B cell (primary cell): Measurements from ENCODE around the gene SSBP3. TPM values are rescaled to one million over a fixed set of nuclear protein-coding genes. Genes with fewer than 3 reads are reported as not detected.
A peak's percentile ranks its signal among the peaks of the same experiment; 100 is the strongest.

Source experiments
- ATAC-seq: fragments of 200-7000 bp; cut with Tn5 transposase; one replicate; pipeline ENCODE4 v1.10.0; 2021; ENCODE audit warnings: low read depth, mild to moderate bottlenecking, moderate number of reproducible peaks, moderate library complexity
- CTCF ChIA-PET: fragments of 350-600 bp; sonication (Branson Sonifier 250); formaldehyde crosslinking; loops from one replicate; lab custom pipeline; 2021; ENCODE audit warnings: antibody characterized with exemption, inconsistent platforms; lab: Charles Lee
- POLR2A ChIA-PET: fragments of 350-600 bp; sonication (Branson Sonifier 250); formaldehyde crosslinking; loops from one replicate; lab custom pipeline; 2021; ENCODE audit warnings: antibody characterized with exemption; lab: Charles Lee
- DNase-seq: peaks from one replicate; pipeline ENCODE4 v3.0.0; 2013
- H2AFZ ChIP-seq: 2 replicates; pipeline ENCODE4 v1.6.1; 2012; ENCODE audit warnings: mild to moderate bottlenecking, low read depth, low read length; ENCODE audit not compliant: insufficient read depth, poor library complexity, severe bottlenecking
- H3K27ac ChIP-seq, 2 donors: 1 replicate in 1 of 2; 2 replicates in 1 of 2; pipeline ENCODE4 v1.5.1; 2012 to 2013; ENCODE audit warnings: low read length in 2 of 2, mild to moderate bottlenecking in 2 of 2, moderate library complexity in 1 of 2
- H3K27me3 ChIP-seq, 4 experiments: fragments of 200-600 bp in 1 of 4; sonication (generic) in 1 of 4; replicated peaks in 1 of 4; 1 replicate in 2 of 4; 2 replicates in 2 of 4; pipeline versions ENCODE4 v1.6.1 to v1.7.0; 2013 to 2016; ENCODE audit warnings: low read length in 3 of 4, mild to moderate bottlenecking in 2 of 4, mixed read lengths in 1 of 4, moderate library complexity in 1 of 4; ENCODE audit not compliant: insufficient read depth in 4 of 4, control insufficient read depth in 3 of 4; ENCODE audit errors: control extremely low read depth in 1 of 4
- H3K36me3 ChIP-seq, 2 experiments: replicated peaks in 1 of 2; 1 replicate in 1 of 2; 2 replicates in 1 of 2; pipeline versions ENCODE4 v1.6.1 to v1.7.1; 2013; ENCODE audit warnings: low read length in 1 of 2; ENCODE audit not compliant: insufficient read depth in 2 of 2, control insufficient read depth in 1 of 2; ENCODE audit errors: control extremely low read depth in 1 of 2, extremely low read depth in 1 of 2
- H3K4me1 ChIP-seq, 2 donors: fragments of 200-600 bp in 1 of 2; sonication (generic) in 1 of 2; 1 replicate in 1 of 2; 2 replicates in 1 of 2; pipeline versions ENCODE4 v1.5.1 to v1.6.1; 2013 to 2017; ENCODE audit warnings: low read length in 2 of 2; ENCODE audit not compliant: control insufficient read depth in 2 of 2, insufficient read depth in 2 of 2
- H3K4me2 ChIP-seq: replicated peaks from 2 replicates; pipeline ENCODE3; 2012; ENCODE audit warnings: mild to moderate bottlenecking, low read depth, low read length; ENCODE audit not compliant: poor library complexity, severe bottlenecking
- H3K4me3 ChIP-seq, 5 experiments: fragments of 200-600 bp in 1 of 5; sonication (generic) in 1 of 5; 1 replicate in 3 of 5; 2 replicates in 2 of 5; pipeline versions ENCODE4 v1.5.1 to v1.7.0; 2011 to 2016; ENCODE audit warnings: low read length in 4 of 5, mild to moderate bottlenecking in 4 of 5, low read depth in 2 of 5, control low read depth in 1 of 5, moderate library complexity in 1 of 5; ENCODE audit not compliant: insufficient read depth in 1 of 5; ENCODE audit errors: control extremely low read depth in 1 of 5, extremely low read depth in 1 of 5
- H3K79me2 ChIP-seq: fragments of 200-600 bp; sonication (generic); one replicate; pipeline ENCODE4 v1.6.0; 2016; ENCODE audit warnings: low read length; ENCODE audit not compliant: control insufficient read depth, insufficient read depth
- H3K9ac ChIP-seq: fragments of 200-600 bp; sonication (generic); 2 replicates; pipeline ENCODE4 v1.6.1; 2017; ENCODE audit warnings: mild to moderate bottlenecking, low read length, moderate library complexity
- H3K9me3 ChIP-seq, 3 donors: one replicate each; pipeline versions ENCODE4 v1.6.1 to v1.7.1; 2013; ENCODE audit warnings: low read length in 2 of 3; ENCODE audit not compliant: control insufficient read depth in 2 of 3, insufficient read depth in 1 of 3; ENCODE audit errors: control extremely low read depth in 1 of 3
- H4K20me1 ChIP-seq: 2 replicates; pipeline ENCODE4 v1.6.0; 2012; ENCODE audit warnings: mild to moderate bottlenecking, low read length; ENCODE audit not compliant: insufficient read depth, control insufficient read depth, poor library complexity, severe bottlenecking
- H3K27ac Mint-ChIP-seq: one replicate; pipeline ENCODE4 v1.8.0; 2021; ENCODE audit warnings: mixed read lengths
- H3K27me3 Mint-ChIP-seq: one replicate; pipeline ENCODE4 v1.8.0; 2021; ENCODE audit warnings: mixed read lengths
- H3K4me1 Mint-ChIP-seq: one replicate; pipeline ENCODE4 v1.8.0; 2021; ENCODE audit warnings: mixed read lengths
- H3K4me3 Mint-ChIP-seq: one replicate; pipeline ENCODE4 v1.8.0; 2021; ENCODE audit warnings: mixed read lengths
- H3K9me3 Mint-ChIP-seq: one replicate; pipeline ENCODE4 v1.8.0; 2022; ENCODE audit warnings: mixed read lengths; ENCODE audit not compliant: insufficient read depth
- CTCF ChIP-seq: fragments of 200-600 bp; IDR thresholded peaks from one replicate; pipeline ENCODE4 v1.8.0; 2022; ENCODE audit warnings: antibody characterized with exemption, mild to moderate bottlenecking
- EZH2 ChIP-seq: IDR thresholded peaks from 2 replicates; pipeline ENCODE4 v1.6.1; 2012; ENCODE audit warnings: borderline replicate concordance, low read depth, mild to moderate bottlenecking, moderate library complexity, low read length; ENCODE audit not compliant: insufficient read depth, poor library complexity, severe bottlenecking
- WGBS: methylation state at CpG from one replicate; pipeline ENCODE4 v1.1.5; 2013; ENCODE audit warnings: missing lambda C conversion rate; ENCODE audit not compliant: insufficient coverage; 5-methylcytosine and 5-hydroxymethylcytosine counted together
- intact Hi-C: fragments of 100-400 bp; cut with micrococcal nuclease; formaldehyde crosslinking; loops from one replicate; pipeline ENCODE4 v1.10.0; 2022
- polyA plus RNA-seq: library from polyadenylated mRNA; depleted of rRNA; stranded (reverse); fragments of >200 nt; gene quantifications from 2 replicates; pipeline ENCODE4 v1.2.3, GENCODE V29; 2012
- total RNA-seq, 2 donors: library from RNA; stranded (reverse); fragments of 120-200 nt in 1 of 2; gene quantifications; 1 replicate in 1 of 2; 2 replicates in 1 of 2; pipeline versions ENCODE4 v1.2.3 to v1.2.4, GENCODE V29; 2013 to 2022

The SSBP3 gene
- total and polyA plus RNA-seq, 2 donors (not counting 1 experiment from before 2014, with no cell fraction given) = 16.9 to 30.7 TPM

- no peak for ATAC-seq
- Histone ChIP-seq H3K4me2 (no peak overlapping the region), H3K4me3 (no peak overlapping the region), H3K27me3 (peaks cover 0 to 3% (median under 1%) of the 10 kb centered on the region in 4 experiments), H3K36me3 (no peaks in the 10 kb centered on the region), H3K9me3 (peaks cover 0 to 3% (median 0%) of the 10 kb centered on the region in 3 donors), H2AFZ (peak overlapping the region; percentile 35), H4K20me1 (no peaks in the 10 kb centered on the region), H3K4me1 (peaks cover 23 to 30% of the 10 kb centered on the region in 2 donors), H3K9ac (no peak overlapping the region), H3K27ac (no peak overlapping the region), H3K79me2 (peaks cover 1% of the 10 kb centered on the region)
- Mint-ChIP-seq H3K27me3 (peaks cover 17% of the 10 kb centered on the region), H3K4me3 (no peak overlapping the region), H3K27ac (no peak overlapping the region), H3K9me3 (no peaks in the 10 kb centered on the region), H3K4me1 (peaks cover 26% of the 10 kb centered on the region)
- intact Hi-C loops = no loop called here
- DNase-seq = no peak
- no peak for TF ChIP-seq EZH2
- TF ChIP-seq CTCF = no peak
- ChIA-PET CTCF (interaction anchor here (2.2 kb wide), 1 partner anchor 79 kb away, joined by 5 read pairs; no protein-coding TSS in a partner anchor), POLR2A (no interaction called here)
- over 99% methylated on average over 9 of the region's 9 CpGs for WGBS
These were observed 4.2 kb upstream of the SSBP3 start for GRCh38 chr1:54410359-54410758.
